HEK293T (cell line): Measurements from ENCODE around the gene MYL12B.

Experiments used
- NFRKB ChIP-seq: fragments of 450-650 bp; IDR thresholded peaks from 2 replicates; pipeline ENCODE4 v1.6.1; 2016; ENCODE audit warnings: mild to moderate bottlenecking, moderate library complexity
- SUZ12 ChIP-seq: fragments of 450-650 bp; IDR thresholded peaks from 2 replicates; pipeline ENCODE4 v1.6.1; 2016; ENCODE audit warnings: mild to moderate bottlenecking

DNA sequence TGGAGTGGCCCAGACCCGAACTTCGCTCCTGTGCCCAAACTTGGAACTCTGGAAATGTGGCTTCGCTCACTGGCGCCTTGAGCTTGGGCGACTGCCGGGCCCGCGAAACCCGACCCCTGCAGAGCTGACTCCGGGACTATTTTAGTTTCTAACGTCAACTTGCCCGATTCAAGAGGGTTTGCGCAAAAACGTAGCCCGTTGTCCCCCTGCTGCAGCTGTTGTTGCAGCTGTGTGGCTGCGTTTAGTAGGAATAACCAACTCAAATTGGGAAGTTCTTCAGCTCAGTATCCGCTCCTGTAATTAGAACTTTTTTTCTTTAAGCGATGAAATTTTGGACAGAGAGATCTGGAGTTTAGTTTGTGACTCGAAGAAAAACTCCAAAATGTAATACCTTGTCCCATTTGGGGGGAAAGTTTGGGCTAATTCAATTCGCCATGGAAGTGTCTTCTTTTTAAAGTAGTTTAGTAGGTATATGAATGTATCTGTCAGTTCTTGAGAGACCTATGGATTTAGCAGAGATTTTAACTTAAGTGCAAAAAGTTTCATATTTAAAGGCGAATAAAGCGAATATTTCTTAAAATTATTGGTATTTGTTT lies 13.8 kb upstream of the MYL12B start:
- TF ChIP-seq SUZ12 (no peak), NFRKB (no peak)
